C4-2B (cell line): ENCODE measurements around the gene CDH18.

Experiments used
- H3K27ac ChIP-seq: fragments of 450-650 bp; 2 replicates; pipeline ENCODE4 v1.5.1; 2017
- ZFX ChIP-seq: fragments of 450-650 bp; IDR thresholded peaks from 2 replicates; pipeline ENCODE4 v1.6.1; 2017
- TF ChIP-seq, protein P1 (sequence below): fragments of 450-650 bp; conservative IDR thresholded peaks from 2 replicates; pipeline ENCODE4 v1.5.1; 2017; ENCODE audit warnings: mild to moderate bottlenecking

Gene CDH18

DNA sequence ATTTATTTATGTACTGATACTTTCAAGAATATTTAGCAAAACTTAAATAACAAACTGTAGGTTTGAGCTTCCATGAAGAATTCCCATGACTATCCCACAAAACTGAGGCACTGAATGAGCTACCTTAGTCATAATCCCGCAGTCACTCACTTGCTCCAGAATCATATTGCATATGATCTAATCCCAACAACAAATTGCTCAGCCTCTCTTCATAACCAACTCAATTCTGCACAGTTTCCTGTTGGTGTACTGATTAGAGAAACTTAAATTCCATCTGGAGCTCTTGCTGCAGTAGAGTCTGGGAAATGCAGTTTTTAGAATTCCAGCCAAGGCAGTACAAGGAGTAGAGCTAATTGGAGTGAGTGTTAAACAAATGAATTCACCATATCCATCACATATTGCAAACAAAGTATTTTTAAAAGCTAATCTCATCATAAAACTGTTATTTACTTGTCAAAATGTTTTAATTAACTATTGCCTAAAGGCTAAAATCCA, 35.7 kb upstream of the CDH18 start:
- no peak for TF ChIP-seq ZFX
- TF ChIP-seq, protein P1, sequence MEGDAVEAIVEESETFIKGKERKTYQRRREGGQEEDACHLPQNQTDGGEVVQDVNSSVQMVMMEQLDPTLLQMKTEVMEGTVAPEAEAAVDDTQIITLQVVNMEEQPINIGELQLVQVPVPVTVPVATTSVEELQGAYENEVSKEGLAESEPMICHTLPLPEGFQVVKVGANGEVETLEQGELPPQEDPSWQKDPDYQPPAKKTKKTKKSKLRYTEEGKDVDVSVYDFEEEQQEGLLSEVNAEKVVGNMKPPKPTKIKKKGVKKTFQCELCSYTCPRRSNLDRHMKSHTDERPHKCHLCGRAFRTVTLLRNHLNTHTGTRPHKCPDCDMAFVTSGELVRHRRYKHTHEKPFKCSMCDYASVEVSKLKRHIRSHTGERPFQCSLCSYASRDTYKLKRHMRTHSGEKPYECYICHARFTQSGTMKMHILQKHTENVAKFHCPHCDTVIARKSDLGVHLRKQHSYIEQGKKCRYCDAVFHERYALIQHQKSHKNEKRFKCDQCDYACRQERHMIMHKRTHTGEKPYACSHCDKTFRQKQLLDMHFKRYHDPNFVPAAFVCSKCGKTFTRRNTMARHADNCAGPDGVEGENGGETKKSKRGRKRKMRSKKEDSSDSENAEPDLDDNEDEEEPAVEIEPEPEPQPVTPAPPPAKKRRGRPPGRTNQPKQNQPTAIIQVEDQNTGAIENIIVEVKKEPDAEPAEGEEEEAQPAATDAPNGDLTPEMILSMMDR, result no peak
- H3K27ac ChIP-seq, result no peak overlapping the region

- no peak overlapping the region for H3K27ac ChIP-seq
- TF ChIP-seq ZFX, result no peak
- TF ChIP-seq, protein P1, result no peak
Measured at GRCh38 chr5:20020247-20020646, 32.2 kb upstream of the CDH18 start.

DNA sequence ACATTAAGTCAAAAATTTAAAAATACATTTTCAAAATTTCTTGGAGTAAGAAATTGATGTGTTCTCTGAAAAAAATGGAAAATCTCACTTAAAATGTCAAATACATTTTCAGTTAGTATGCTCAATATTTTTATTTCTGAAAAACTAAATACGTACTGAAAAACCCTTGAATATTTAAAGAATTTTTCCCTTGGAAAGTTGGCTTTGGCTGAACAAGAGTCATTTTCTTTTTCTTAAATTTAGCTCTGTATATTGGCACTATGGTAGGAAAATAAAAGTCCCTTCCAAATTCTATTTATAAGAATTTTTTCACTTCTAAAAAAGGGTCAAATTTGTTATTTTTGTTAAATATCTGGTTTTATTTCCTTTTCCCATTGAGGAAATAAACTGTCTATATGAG, 29.0 kb upstream of the CDH18 start:
- TF ChIP-seq ZFX, result no peak
- TF ChIP-seq, protein P1, result no peak
- H3K27ac ChIP-seq, result no peak overlapping the region

GRCh38 chr5:20000416-20000815, 12.4 kb upstream of the CDH18 start:
- H3K27ac ChIP-seq, result no peak overlapping the region
- no peak for TF ChIP-seq ZFX
- TF ChIP-seq, protein P1, result no peak

DNA sequence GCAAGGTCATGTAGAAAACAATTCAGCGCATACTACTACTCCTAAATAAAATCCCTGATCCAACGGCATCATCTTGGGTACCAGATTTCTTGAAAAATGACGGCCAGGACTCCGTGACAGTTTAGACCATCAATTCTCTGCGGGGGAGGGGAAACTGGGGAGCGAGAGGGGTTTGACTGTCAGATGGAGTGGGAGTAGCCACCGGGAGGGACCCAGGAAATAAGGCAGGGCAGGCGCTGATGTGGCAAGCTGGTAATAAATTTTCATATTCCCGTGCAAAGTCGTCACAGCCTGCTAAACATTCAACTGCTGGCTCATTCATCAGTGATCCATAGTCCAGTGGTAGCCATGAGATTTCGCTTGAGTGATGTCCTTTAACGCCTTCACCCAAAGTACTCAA, 457 bp upstream of the CDH18 start:
- TF ChIP-seq ZFX, result no peak
- TF ChIP-seq, protein P1, result no peak
- no peak overlapping the region for H3K27ac ChIP-seq

- no peak for TF ChIP-seq ZFX
- TF ChIP-seq, protein P1, result no peak
- H3K27ac ChIP-seq, result no peak overlapping the region
Measured at GRCh38 chr5:19986806-19987205, 1.2 kb downstream of the CDH18 start.

DNA sequence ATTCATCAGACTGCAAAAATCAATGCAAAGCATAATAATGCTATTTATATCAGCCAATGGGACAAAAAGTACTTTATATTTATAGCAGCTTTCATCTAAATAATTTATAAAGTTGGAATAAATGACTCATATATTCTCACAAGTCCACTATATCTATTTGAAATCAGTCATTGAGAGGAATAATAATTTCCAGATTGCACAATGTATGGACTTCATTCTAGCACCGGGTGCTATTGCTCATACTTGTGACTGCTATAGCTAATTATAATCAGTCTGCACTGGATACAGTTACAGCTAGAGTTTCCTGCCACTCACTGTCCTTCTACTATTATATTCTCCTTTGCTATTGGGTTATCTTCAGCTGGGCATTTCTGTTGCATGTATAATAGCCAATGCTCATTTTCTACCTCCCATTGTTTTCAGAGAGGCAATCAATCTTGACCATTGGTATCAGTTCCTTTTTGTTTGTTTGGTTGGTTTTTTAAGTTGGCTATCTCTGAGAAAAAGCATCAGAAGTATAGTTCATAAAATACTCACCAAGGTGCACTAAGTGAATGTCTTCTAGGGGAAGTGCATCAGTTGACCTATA, 1.9 kb downstream of the CDH18 start:
- no peak overlapping the region for H3K27ac ChIP-seq
- TF ChIP-seq, protein P1, result no peak
- no peak for TF ChIP-seq ZFX
